Uterus (tissue), 2 donors: ENCODE data around the gene HDGFL1.

Experiments used
- CTCF ChIP-seq, 4 experiments: fragments of 200-600 bp in 2 of 4; fragments of 450-650 bp in 2 of 4; sonication (generic) in 2 of 4; IDR thresholded peaks; one replicate each; pipeline ENCODE4 v1.5.1; 2016 to 2019; ENCODE audit warnings: antibody characterized with exemption in 4 of 4, mild to moderate bottlenecking in 2 of 4, moderate library complexity in 1 of 4
- POLR2A ChIP-seq, 2 donors: fragments of 450-650 bp; IDR thresholded peaks; one replicate each; pipeline ENCODE4 v1.6.1; 2016; ENCODE audit warnings: antibody characterized with exemption in 2 of 2, mild to moderate bottlenecking in 1 of 2, moderate library complexity in 1 of 2

- no peak for TF ChIP-seq CTCF (IDR thresholded peaks at IDR 0.05)
- no peak for TF ChIP-seq POLR2A (IDR thresholded peaks at IDR 0.05)
Observed at GRCh38 chr6:22593895-22594294, 24.5 kb downstream of the HDGFL1 start.
